Sciatic nerve (tissue), 2 donors: ENCODE data around the gene MIGA1. TPM values are rescaled to one million over a fixed set of nuclear protein-coding genes. Genes with fewer than 3 reads are reported as not detected.
"Not testable (repeated sequence)": the region's sequence is repeated elsewhere in the genome, so short reads cannot be mapped to it uniquely, and the experiment has no call there.

Source experiments
- ATAC-seq: fragments of 200-7000 bp; cut with Tn5 transposase; one replicate; pipeline ENCODE4 v1.9.1; 2020; ENCODE audit warnings: mild to moderate bottlenecking, moderate library complexity
- DNase-seq: peaks from one replicate; pipeline ENCODE4 v3.0.0-alpha.2; 2020; ENCODE audit warnings: low spot score
- intact Hi-C: fragments of 100-400 bp; cut with DNase I; formaldehyde crosslinking; loops from one replicate; pipeline ENCODE4 v1.14.2; 2022
- total RNA-seq: library from RNA; stranded (reverse); fragmentation: NEBNext Ultra II Directional; extraction: Animal tissue kit (Norgen Biotek cat#: 25700); gene quantifications from one replicate; pipeline ENCODE4 v1.2.1, GENCODE V29; 2021
- donor health status: DM: no; HTN: no; CAD: no.
- donor health status: DM: no; HTN: no; CAD: no.

The MIGA1 gene, protein sequence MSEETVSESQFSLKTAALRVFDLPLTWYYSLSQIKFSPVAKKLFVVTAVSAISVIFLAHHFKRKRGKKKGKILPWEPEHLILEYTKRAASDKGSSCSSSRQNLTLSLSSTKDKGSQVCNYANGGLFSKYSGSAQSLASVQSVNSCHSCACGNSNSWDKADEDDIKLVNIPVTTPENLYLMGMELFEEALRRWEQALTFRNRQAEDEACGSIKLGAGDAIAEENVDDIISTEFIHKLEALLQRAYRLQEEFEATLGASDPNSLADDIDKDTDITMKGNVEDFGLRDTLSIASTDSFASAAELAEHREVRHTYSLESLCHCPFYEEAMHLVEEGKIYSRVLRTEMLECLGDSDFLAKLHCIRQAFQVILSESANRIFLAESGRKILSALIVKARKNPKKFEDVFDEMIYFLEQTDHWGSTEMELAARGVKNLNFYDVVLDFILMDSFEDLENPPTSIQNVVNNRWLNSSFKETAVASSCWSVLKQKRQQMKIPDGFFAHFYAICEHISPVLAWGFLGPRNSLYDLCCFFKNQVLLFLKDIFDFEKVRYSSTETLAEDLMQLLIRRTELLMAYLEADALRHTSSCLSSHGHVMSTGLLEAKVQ
- 29.4 TPM for total RNA-seq

DNA sequence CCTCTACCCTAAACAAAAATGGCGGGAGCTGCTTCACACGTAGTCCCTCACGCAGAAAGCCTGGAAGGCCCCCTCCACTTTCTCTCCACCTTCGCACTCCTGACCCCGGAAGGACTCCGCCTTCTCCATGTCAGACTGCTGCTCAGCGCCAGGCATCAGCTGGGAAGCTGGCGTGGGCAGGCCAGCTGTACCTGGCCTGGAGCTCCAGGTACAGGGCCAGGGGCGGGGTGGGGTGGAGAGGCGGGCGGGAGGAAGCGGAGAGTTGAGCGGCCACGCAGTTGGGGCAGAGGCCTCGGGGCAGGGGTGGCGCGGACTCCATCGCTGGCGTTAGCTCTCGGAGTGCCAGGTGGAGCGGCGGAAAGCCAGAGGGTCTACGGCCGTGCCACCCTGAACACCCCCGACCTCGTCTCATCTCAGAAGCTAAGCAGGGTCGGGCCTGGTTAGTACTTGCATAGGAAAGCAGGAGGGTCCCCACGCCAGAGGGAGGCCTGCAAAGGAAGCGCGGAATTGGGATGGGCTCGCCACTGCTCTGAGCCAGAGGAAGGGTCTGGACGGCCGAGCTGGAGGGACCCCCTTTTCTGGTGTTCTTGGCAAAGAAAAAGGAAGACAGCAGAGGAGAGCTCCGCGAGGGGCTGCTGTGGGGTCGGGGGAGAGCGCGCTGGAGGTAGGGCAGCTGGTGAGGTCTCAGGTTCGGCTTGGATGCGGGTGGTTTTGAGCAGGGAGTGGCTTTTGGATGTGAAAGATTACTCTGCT is at the start of gene MIGA1:
TSS of gene MIGA1 (plus strand) at position 121 of the 753 bp plus-strand sequence. CDS start 3,604 bp downstream, outside the sequence.
- peak; percentile 99 for ATAC-seq
- intact Hi-C loops: no loop called here
- peak; percentile 92 for DNase-seq

- intact Hi-C loops: no loop called here
- DNase-seq (no peak), ATAC-seq (no peak)
Measured at GRCh38 chr1:77732090-77732489, 47.4 kb upstream of the MIGA1 start.

DNA sequence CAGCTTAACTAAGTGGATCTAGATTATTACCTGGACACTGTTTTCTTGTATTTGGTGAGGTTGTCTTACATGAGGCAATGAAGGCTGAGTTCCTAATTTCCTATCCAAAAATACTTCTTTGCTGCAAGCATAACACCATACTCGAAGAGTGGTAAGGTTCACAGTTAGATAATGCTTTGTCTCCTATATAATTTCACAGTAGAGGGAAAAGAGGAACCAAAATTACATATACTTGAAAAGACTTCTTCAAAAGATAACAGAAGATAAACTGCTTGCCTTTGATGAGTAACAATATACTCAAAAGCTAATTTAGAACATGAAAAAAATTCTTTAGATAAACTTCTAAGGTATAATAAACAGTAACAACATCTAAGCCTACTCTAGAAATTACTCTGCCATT is 40.2 kb upstream of the MIGA1 start:
- intact Hi-C loops: no loop called here
- ATAC-seq (no peak), DNase-seq (no peak)

- no peak for DNase-seq
- no peak for ATAC-seq
- intact Hi-C loops: no loop called here
Measured at GRCh38 chr1:77741316-77741715, 38.1 kb upstream of the MIGA1 start.

- intact Hi-C loops: no loop called here
- no peak for ATAC-seq
Measured at GRCh38 chr1:77742011-77742555, 37.4 kb upstream of the MIGA1 start.

DNA sequence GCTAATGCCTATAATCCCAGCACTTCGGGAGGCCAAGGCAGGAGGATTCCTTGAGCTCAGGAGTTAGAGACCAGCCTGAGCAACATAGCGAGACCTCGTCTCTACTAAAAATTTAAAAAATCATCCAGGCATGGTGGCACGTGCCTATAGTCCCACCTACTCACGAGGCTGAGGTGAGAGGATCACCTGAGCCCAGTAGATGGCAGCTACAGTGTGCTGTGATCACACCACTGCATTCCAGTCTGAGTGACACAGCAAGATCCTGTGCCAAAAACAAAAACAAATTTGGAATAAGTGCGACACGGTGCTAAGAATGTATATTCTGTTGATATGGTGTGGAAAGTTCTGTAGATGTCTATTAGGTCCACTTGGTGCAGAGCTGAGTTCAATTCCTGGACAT is 34.9 kb upstream of the MIGA1 start:
- intact Hi-C loops: no loop called here
- DNase-seq (no peak), ATAC-seq (no peak)

More at GRCh38 chr1:77742011-77742555, 37.4 kb upstream of the MIGA1 start:
- DNase-seq: no peak

- ATAC-seq, intact Hi-C loops, DNase-seq: not testable (repeated sequence)
Measured at GRCh38 chr1:77749489-77749888, 30.0 kb upstream of the MIGA1 start.

- no peak for DNase-seq
- ATAC-seq: no peak
- intact Hi-C loops: no loop called here
Measured at GRCh38 chr1:77756052-77756754, 23.2 kb upstream of the MIGA1 start.

DNA sequence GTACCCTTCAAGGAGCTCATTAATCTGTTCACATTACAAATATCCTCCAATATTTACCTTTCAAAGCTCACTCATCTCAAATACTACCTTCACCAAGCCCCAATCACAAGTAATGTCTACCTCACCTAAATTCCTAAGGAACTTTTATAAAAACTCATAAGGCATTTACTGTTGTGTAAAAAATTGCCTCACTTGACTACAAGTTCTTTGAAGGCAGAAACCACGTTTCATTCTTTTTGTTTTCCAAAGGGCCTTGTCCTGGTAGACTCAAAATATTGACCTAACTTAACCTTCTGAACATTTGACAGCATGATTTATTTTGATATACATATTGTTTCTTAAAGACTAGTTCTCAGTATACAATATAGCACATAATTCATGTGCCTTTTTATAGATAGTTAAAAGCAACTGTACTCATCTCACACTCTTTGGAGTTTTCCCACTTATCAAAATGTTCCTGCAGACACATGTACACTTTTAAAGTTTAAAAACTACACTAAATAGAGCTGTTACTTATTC is 22.3 kb upstream of the MIGA1 start:
- ATAC-seq: no peak
- DNase-seq: no peak
- intact Hi-C loops: no loop called here

DNA sequence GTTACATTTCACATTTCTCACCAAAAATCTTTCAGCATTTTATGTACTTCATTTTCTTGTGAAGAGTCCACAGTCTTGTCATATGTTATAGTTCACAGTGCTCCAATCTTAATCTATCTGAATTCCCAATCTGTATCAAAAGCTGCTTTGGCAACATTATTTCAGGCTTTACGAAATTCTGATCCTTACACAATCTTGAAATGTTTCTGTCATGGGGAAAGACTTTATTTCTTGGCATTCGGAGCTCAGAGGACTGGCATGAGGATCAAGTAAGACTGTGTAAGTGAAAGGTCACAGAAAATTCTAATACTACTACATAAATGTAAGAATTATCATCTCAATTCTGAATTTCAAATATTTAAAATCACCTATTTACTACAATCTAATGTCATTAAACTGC is 21.8 kb upstream of the MIGA1 start:
- ATAC-seq (peak; percentile 47), DNase-seq (no peak)
- intact Hi-C loops: no loop called here

GRCh38 chr1:77759071-77760028 is 20.1 kb upstream of the MIGA1 start, which contains the start of gene USP33:
Gene USP33, minus strand, starts transcription at chr1:77759852. Its CDS starts 18,155 bp downstream, at chr1:77741697.
- ATAC-seq (peak; percentile 98), DNase-seq (peak; percentile 94)
- intact Hi-C loops: no loop called here

GRCh38 chr1:77762072-77762476 is 17.4 kb upstream of the MIGA1 start:
- DNase-seq (no peak), ATAC-seq (no peak)
- intact Hi-C loops: no loop called here

- DNase-seq (no peak), ATAC-seq (no peak)
- intact Hi-C loops: no loop called here
Measured at GRCh38 chr1:77768006-77768405, 11.4 kb upstream of the MIGA1 start.

DNA sequence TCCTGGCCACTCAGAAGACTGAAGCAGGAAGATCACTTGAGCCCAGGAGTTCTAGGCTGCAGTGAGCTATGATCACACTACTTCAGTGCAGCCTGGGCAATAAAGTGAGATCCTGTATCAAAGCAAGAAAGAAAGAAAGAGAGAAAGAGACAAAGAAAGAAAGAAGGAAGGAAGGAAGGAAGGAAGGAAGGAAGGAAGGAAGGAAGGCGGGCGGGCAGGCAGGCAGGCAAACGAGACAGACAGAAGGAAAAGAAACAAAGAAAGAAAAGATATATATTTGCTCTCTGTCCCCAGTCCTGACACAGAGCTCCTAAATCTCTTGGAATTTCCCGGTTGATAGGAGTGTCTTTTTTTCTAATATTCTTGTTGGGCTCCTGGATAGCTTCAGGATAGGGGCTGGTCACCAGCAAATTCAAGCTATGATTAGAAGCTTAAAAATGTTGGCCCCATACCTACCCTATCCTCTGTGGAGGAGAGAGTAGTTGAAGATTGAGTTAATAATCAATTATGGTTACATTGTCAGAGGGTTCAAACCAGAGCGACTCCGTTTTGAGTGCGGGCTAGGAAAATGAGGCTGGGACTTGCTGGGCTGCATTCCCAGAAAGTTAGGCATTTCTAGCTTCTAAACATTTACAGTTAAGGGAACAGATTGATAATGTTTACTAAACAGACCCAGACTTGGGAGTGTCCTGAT is 3.3 kb upstream of the MIGA1 start:
- no peak for DNase-seq
- no peak for ATAC-seq
- intact Hi-C loops: no loop called here

GRCh38 chr1:77781683-77782082 is 2.2 kb downstream of the MIGA1 start:
- ATAC-seq (no peak), DNase-seq (no peak)
- intact Hi-C loops: no loop called here

GRCh38 chr1:77783141-77783540 is 3.7 kb downstream of the MIGA1 start:
- intact Hi-C loops: no loop called here
- DNase-seq (no peak), ATAC-seq (no peak)
